Peyer's patch (tissue), 4 donors: ENCODE results near the gene PAQR4.

Experiments used
- CTCF ChIP-seq, 6 experiments: fragments of 450-650 bp in 4 of 6; fragments of 200-600 bp in 2 of 6; sonication (generic) in 1 of 6; IDR thresholded peaks; one replicate each; pipeline ENCODE4 v1.5.1; 2017 to 2019; ENCODE audit warnings: antibody characterized with exemption in 6 of 6, mild to moderate bottlenecking in 3 of 6, moderate library complexity in 1 of 6
- POLR2A ChIP-seq, 2 donors: fragments of 450-650 bp; IDR thresholded peaks; one replicate each; pipeline ENCODE4 v1.5.1; 2017; ENCODE audit warnings: antibody characterized with exemption in 2 of 2, mild to moderate bottlenecking in 2 of 2, moderate library complexity in 2 of 2

- no peak for TF ChIP-seq CTCF (IDR thresholded peaks at IDR 0.05)
- no peak for TF ChIP-seq POLR2A (IDR thresholded peaks at IDR 0.05)
Measured at GRCh38 chr16:3013998-3014690, 45.0 kb downstream of the PAQR4 start.
